HepG2 (cell line): Measurements from ENCODE around the gene LRP5. TPM values are rescaled to one million over a fixed set of nuclear protein-coding genes. Genes with fewer than 3 reads are reported as not detected.

Experiments
- AKAP8 ChIP-seq: sonication (generic); formaldehyde crosslinking; IDR thresholded peaks from 2 replicates; pipeline ENCODE4 v1.5.1; 2020; ENCODE audit warnings: mild to moderate bottlenecking, missing genetic modification reagents
- ARHGAP35 ChIP-seq: sonication (generic); formaldehyde crosslinking; IDR thresholded peaks from 2 replicates; pipeline ENCODE4 v1.9.0; 2022; ENCODE audit warnings: mild to moderate bottlenecking, inconsistent platforms, moderate library complexity, missing genetic modification reagents, borderline replicate concordance
- BHLHE40 ChIP-seq: IDR thresholded peaks from 2 replicates; pipeline ENCODE4 v1.6.1; 2011; ENCODE audit warnings: low read length, improper control_type of control experiment
- HMGA1 ChIP-seq: sonication (generic); formaldehyde crosslinking; conservative IDR thresholded peaks from 2 replicates; pipeline ENCODE4 v1.4.0; 2020; ENCODE audit warnings: missing genetic modification reagents
- HNRNPH1 ChIP-seq: fragments of 200-400 bp; formaldehyde crosslinking; optimal IDR thresholded peaks from 2 replicates; pipeline ENCODE3; 2017; ENCODE audit warnings: mild to moderate bottlenecking, low read depth, low read length
- MEF2D ChIP-seq: sonication (generic); formaldehyde crosslinking; IDR thresholded peaks from 2 replicates; pipeline ENCODE4 v1.5.1; 2020; ENCODE audit warnings: mild to moderate bottlenecking, missing genetic modification reagents
- MEIS2 ChIP-seq: sonication (generic); formaldehyde crosslinking; IDR thresholded peaks from 2 replicates; pipeline ENCODE4 v1.9.0; 2021; ENCODE audit warnings: mild to moderate bottlenecking, missing genetic modification reagents
- MYNN ChIP-seq: sonication (generic); formaldehyde crosslinking; IDR thresholded peaks from 2 replicates; pipeline ENCODE4 v1.4.0; 2020; ENCODE audit warnings: mild to moderate bottlenecking, low read depth, missing genetic modification reagents
- MZF1 ChIP-seq: sonication (generic); formaldehyde crosslinking; IDR thresholded peaks from 2 replicates; pipeline ENCODE4 v1.8.1; 2023; ENCODE audit warnings: mild to moderate bottlenecking, missing genetic modification reagents, borderline replicate concordance
- NFE2L2 ChIP-seq: fragments of 150-350 bp; IDR thresholded peaks from 2 replicates; pipeline ENCODE4 v1.6.1; 2014; ENCODE audit warnings: low read length
- NR2F2 ChIP-seq: IDR thresholded peaks from 2 replicates; pipeline ENCODE4 v1.6.1; 2012; ENCODE audit warnings: low read depth, inconsistent platforms, borderline replicate concordance
- POLR2AphosphoS5 ChIP-seq: IDR thresholded peaks from 2 replicates; pipeline ENCODE4 v1.6.1; 2012; ENCODE audit warnings: low read depth, low read length
- SALL2 ChIP-seq: sonication (generic); formaldehyde crosslinking; IDR thresholded peaks from 2 replicates; pipeline ENCODE4 v1.8.1; 2023; ENCODE audit warnings: mild to moderate bottlenecking, missing genetic modification reagents, inconsistent platforms
- SMAD1 ChIP-seq: sonication (generic); formaldehyde crosslinking; IDR thresholded peaks from 2 replicates; pipeline ENCODE4 v1.4.0; 2020; ENCODE audit warnings: missing genetic modification reagents, low read depth, mild to moderate bottlenecking, borderline replicate concordance
- SPEN ChIP-seq: sonication (generic); formaldehyde crosslinking; IDR thresholded peaks from 2 replicates; pipeline ENCODE4 v1.5.1; 2020; ENCODE audit warnings: low read depth, mild to moderate bottlenecking, missing genetic modification reagents
- ZNF432 ChIP-seq: sonication (generic); formaldehyde crosslinking; IDR thresholded peaks from 2 replicates; pipeline ENCODE4 v1.5.0; 2020; ENCODE audit warnings: missing genetic modification reagents, mild to moderate bottlenecking, borderline replicate concordance
- ZNF7 ChIP-seq: IDR thresholded peaks from 2 replicates; pipeline ENCODE4 v1.6.1; 2016; ENCODE audit warnings: missing biosample characterization, missing genetic modification reagents
- ZNF737 ChIP-seq: sonication (generic); formaldehyde crosslinking; IDR thresholded peaks from 2 replicates; pipeline ENCODE4 v1.5.0; 2020; ENCODE audit warnings: missing genetic modification reagents, mild to moderate bottlenecking, borderline replicate concordance
- polyA plus RNA-seq, 8 experiments: library from polyadenylated mRNA; depleted of rRNA in 3 of 8; stranded (reverse) in 7 of 8; unstranded in 1 of 8; fragments of >200 nt; fragmentation: Illumina TruSeq in 4 of 8; extraction: Trizol in 4 of 8; gene quantifications; 2 replicates each; pipeline versions ENCODE4 v1.2.1 to v1.2.3, GENCODE V29; 2011 to 2016; ENCODE audit warnings: low read depth in 4 of 8, missing spikeins in 1 of 8, mixed read lengths in 1 of 8; ENCODE audit not compliant: insufficient read depth in 1 of 8
- total RNA-seq, 5 experiments: library from RNA; depleted of rRNA; stranded (reverse); fragments of >200 nt; fragmentation: Illumina TruSeq; extraction: Trizol; gene quantifications; 2 replicates each; pipeline ENCODE4 v1.2.3, GENCODE V29; 2016; ENCODE audit warnings: low read depth in 1 of 5
- TF ChIP-seq, protein P1 (sequence below): IDR thresholded peaks from 2 replicates; pipeline ENCODE4 v1.6.1; 2016; ENCODE audit warnings: low read depth
- TF ChIP-seq, protein P2 (sequence below): sonication (generic); formaldehyde crosslinking; IDR thresholded peaks from 2 replicates; pipeline ENCODE4 v1.9.0; 2021; ENCODE audit warnings: missing genetic modification reagents, borderline replicate concordance
- TF ChIP-seq, protein P3 (sequence below): sonication (generic); formaldehyde crosslinking; IDR thresholded peaks from 2 replicates; pipeline ENCODE4 v1.4.0; 2020; ENCODE audit warnings: missing genetic modification reagents
- TF ChIP-seq, protein P4 (sequence below): sonication (generic); formaldehyde crosslinking; IDR thresholded peaks from 2 replicates; pipeline ENCODE4 v1.8.1; 2023; ENCODE audit warnings: mild to moderate bottlenecking, missing genetic modification reagents, borderline replicate concordance

LRP5 gene
- total and polyA plus RNA-seq, 2 of the 13 experiments (the other 11 are each of a cell fraction or from before 2014, with no cell fraction given): 40.4 to 64.0 TPM

DNA sequence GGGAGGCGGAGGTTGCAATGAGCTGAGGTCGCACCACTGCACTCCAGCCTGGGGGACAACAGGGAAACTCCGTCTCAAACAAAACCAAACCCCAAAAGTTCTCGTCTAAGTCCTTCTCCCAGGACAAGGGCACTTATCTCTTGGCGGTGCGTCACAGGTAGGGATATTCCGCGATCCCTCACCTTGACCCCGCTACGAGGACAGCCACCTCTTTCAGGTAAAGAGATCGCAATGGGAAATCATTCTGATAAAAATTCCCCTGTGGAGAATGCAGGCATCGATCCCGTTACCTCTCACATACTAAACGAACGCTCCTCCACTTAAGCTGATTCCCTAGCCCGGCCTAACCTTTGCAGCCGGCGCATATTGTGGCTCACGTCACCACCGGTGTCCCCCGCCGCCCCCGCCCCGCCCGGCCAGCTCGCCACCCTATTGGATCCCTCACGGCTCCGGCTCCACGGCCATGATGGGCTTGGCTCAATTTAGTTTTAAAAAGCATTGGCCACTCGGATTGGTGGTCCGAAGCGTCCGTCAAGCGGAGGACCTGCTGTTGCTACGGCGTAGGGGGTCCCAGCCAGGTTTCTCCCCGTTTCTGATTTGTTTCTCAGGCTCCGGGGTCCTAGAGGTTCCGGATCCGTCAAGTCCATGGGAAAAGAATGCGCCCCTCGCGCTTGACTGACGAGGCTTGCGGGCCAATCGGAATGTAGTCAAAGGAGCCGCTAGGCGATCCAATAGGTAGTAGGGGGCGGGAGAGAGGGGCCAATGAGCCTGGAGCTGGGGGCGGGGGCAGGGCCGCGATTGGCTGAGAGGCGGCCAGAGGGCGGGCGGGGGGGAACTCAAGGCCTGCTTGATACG, 147.7 kb downstream of the LRP5 start (continued):
- TF ChIP-seq SALL2 (CRISPR knock-in tag) (peak; percentile 46; the same call in 1 of the 2 replicates), ZNF432 (CRISPR knock-in tag) (no peak), MEIS2 (CRISPR knock-in tag) (no peak; the same call in 1 of the 2 replicates), SPEN (CRISPR knock-in tag) (no peak; the same call in 1 of the 2 replicates), ZNF7 (CRISPR knock-in tag) (no peak), ARHGAP35 (CRISPR knock-in tag) (no peak; the same call in 1 of the 2 replicates), NR2F2 (peak; percentile 78; the same call in 1 of the 2 replicates), HNRNPH1 (no peak), BHLHE40 (peak; percentile 29; the same call in 1 of the 2 replicates), AKAP8 (CRISPR knock-in tag) (no peak), HMGA1 (CRISPR knock-in tag) (no peak), MYNN (no peak; the same call in 1 of the 2 replicates), POLR2AphosphoS5 (peak; percentile 40), MEF2D (peak; percentile 77; the same call in 1 of the 2 replicates), NFE2L2 (no peak), SMAD1 (CRISPR knock-in tag) (no peak; the same call in 1 of the 2 replicates), MZF1 (CRISPR knock-in tag) (0 out of 2 replicates have a peak, but pooled peaks have one; percentile 28), ZNF737 (CRISPR knock-in tag) (no peak)
- TF ChIP-seq, protein P1, sequence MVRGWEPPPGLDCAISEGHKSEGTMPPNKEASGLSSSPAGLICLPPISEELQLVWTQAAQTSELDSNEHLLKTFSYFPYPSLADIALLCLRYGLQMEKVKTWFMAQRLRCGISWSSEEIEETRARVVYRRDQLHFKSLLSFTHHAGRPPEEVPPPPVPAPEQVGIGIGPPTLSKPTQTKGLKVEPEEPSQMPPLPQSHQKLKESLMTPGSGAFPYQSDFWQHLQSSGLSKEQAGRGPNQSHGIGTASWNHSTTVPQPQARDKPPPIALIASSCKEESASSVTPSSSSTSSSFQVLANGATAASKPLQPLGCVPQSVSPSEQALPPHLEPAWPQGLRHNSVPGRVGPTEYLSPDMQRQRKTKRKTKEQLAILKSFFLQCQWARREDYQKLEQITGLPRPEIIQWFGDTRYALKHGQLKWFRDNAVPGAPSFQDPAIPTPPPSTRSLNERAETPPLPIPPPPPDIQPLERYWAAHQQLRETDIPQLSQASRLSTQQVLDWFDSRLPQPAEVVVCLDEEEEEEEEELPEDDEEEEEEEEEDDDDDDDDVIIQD (CRISPR knock-in tag): 0 out of 2 replicates have a peak, but pooled peaks have one; percentile 16
- TF ChIP-seq, protein P2, sequence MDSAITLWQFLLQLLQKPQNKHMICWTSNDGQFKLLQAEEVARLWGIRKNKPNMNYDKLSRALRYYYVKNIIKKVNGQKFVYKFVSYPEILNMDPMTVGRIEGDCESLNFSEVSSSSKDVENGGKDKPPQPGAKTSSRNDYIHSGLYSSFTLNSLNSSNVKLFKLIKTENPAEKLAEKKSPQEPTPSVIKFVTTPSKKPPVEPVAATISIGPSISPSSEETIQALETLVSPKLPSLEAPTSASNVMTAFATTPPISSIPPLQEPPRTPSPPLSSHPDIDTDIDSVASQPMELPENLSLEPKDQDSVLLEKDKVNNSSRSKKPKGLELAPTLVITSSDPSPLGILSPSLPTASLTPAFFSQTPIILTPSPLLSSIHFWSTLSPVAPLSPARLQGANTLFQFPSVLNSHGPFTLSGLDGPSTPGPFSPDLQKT (CRISPR knock-in tag): no peak
- TF ChIP-seq, protein P3, sequence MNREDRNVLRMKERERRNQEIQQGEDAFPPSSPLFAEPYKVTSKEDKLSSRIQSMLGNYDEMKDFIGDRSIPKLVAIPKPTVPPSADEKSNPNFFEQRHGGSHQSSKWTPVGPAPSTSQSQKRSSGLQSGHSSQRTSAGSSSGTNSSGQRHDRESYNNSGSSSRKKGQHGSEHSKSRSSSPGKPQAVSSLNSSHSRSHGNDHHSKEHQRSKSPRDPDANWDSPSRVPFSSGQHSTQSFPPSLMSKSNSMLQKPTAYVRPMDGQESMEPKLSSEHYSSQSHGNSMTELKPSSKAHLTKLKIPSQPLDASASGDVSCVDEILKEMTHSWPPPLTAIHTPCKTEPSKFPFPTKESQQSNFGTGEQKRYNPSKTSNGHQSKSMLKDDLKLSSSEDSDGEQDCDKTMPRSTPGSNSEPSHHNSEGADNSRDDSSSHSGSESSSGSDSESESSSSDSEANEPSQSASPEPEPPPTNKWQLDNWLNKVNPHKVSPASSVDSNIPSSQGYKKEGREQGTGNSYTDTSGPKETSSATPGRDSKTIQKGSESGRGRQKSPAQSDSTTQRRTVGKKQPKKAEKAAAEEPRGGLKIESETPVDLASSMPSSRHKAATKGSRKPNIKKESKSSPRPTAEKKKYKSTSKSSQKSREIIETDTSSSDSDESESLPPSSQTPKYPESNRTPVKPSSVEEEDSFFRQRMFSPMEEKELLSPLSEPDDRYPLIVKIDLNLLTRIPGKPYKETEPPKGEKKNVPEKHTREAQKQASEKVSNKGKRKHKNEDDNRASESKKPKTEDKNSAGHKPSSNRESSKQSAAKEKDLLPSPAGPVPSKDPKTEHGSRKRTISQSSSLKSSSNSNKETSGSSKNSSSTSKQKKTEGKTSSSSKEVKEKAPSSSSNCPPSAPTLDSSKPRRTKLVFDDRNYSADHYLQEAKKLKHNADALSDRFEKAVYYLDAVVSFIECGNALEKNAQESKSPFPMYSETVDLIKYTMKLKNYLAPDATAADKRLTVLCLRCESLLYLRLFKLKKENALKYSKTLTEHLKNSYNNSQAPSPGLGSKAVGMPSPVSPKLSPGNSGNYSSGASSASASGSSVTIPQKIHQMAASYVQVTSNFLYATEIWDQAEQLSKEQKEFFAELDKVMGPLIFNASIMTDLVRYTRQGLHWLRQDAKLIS: no peak
- TF ChIP-seq, protein P4, sequence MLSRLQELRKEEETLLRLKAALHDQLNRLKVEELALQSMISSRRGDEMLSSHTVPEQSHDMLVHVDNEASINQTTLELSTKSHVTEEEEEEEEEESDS (CRISPR knock-in tag): no peak; the same call in 1 of the 2 replicates
